Aorta (tissue), 5 donors: ENCODE data around the gene MED27. TPM values are rescaled to one million over a fixed set of nuclear protein-coding genes. Genes with fewer than 3 reads are reported as not detected.

Experiments
- ATAC-seq: fragments of 200-7000 bp; cut with Tn5 transposase; one replicate; pipeline ENCODE4 v1.9.1; 2022; ENCODE audit warnings: moderate library complexity; ENCODE audit not compliant: low FRiP score
- DNase-seq, 2 donors: peaks; one replicate each; pipeline ENCODE4 v3.0.0-alpha.2; 2020
- H3K27ac ChIP-seq, 2 donors: one replicate each; pipeline ENCODE4 v1.5.1; 2013; ENCODE audit warnings: low read length in 2 of 2, mild to moderate bottlenecking in 2 of 2, moderate library complexity in 2 of 2, control low read depth in 1 of 2, inconsistent platforms in 1 of 2, low read depth in 1 of 2
- H3K27me3 ChIP-seq, 2 donors: one replicate each; pipeline ENCODE4 v1.6.1; 2013; ENCODE audit warnings: control low read depth in 1 of 2, low read length in 1 of 2, mild to moderate bottlenecking in 1 of 2, moderate library complexity in 1 of 2; ENCODE audit not compliant: insufficient read depth in 2 of 2, control insufficient read depth in 1 of 2
- H3K36me3 ChIP-seq, 2 donors: one replicate each; pipeline ENCODE4 v1.6.1; 2013; ENCODE audit warnings: control low read depth in 1 of 2, low read length in 1 of 2, mild to moderate bottlenecking in 1 of 2; ENCODE audit not compliant: insufficient read depth in 2 of 2, control insufficient read depth in 1 of 2
- H3K4me1 ChIP-seq, 2 donors: one replicate each; pipeline ENCODE4 v1.6.1; 2013; ENCODE audit warnings: low read length in 2 of 2, control low read depth in 1 of 2, mild to moderate bottlenecking in 1 of 2, moderate library complexity in 1 of 2; ENCODE audit not compliant: insufficient read depth in 2 of 2, control insufficient read depth in 1 of 2
- H3K4me3 ChIP-seq, 2 donors: one replicate each; pipeline ENCODE4 v1.5.1; 2013; ENCODE audit warnings: low read length in 2 of 2, control low read depth in 1 of 2, mild to moderate bottlenecking in 1 of 2
- H3K9me3 ChIP-seq: one replicate; pipeline ENCODE4 v1.6.1; 2013; ENCODE audit warnings: mild to moderate bottlenecking, low read length; ENCODE audit not compliant: control insufficient read depth
- WGBS, 2 donors: extraction: QIAGEN DNeasy Blood & Tissue Kit; methylation state at CpG; one replicate each; pipeline ENCODE4 v1.1.7; 2013; 5-methylcytosine and 5-hydroxymethylcytosine counted together
- intact Hi-C, 2 donors: fragments of 100-400 bp; cut with DNase I; formaldehyde crosslinking; loops; one replicate each; pipeline versions ENCODE4 v1.14.2 to v1.15.0; 2022
- polyA plus RNA-seq, 2 donors: library from polyadenylated mRNA; stranded (reverse); fragments of 200-250 nt; gene quantifications; one replicate each; pipeline ENCODE4 v1.2.3, GENCODE V29; 2013
- total RNA-seq, 2 donors: library from RNA; stranded (reverse); fragmentation: NEBNext Ultra II Directional; extraction: Animal tissue kit (Norgen Biotek cat#: 25700); gene quantifications; one replicate each; pipeline ENCODE4 v1.2.1, GENCODE V29; 2021
- donor health status: healthy with polysubstance abuse.
- donor health status: Bipolar disorder and iron deficiency.
- donor health status: DM: no; HTN: no; CAD: no.
- donor health status: DM: no; HTN: no; CAD: no.
- donor health status: DM: yes; HTN: yes; CAD: no.

MED27 gene
- total and polyA plus RNA-seq, 4 donors = 15.5 to 25.1 (median 20.9) TPM

- DNase-seq (no peak), ATAC-seq (no peak)
- no peak overlapping the region for H3K4me3 ChIP-seq
- H3K9me3 ChIP-seq = no peaks in the 10 kb centered on the region
- 85 to 88% methylated on average over 4 of the region's 4 CpGs for WGBS, 2 donors
- no peaks in the 10 kb centered on the region for H3K27me3 ChIP-seq
- H3K36me3 ChIP-seq = peaks cover 2% of the 10 kb centered on the region in 2 donors
- no peak overlapping the region for H3K27ac ChIP-seq
- no peaks in the 10 kb centered on the region for H3K4me1 ChIP-seq
- intact Hi-C loops = no loop called here
These were observed 114.6 kb downstream of the MED27 start for GRCh38 chr9:131965103-131965502.

DNA sequence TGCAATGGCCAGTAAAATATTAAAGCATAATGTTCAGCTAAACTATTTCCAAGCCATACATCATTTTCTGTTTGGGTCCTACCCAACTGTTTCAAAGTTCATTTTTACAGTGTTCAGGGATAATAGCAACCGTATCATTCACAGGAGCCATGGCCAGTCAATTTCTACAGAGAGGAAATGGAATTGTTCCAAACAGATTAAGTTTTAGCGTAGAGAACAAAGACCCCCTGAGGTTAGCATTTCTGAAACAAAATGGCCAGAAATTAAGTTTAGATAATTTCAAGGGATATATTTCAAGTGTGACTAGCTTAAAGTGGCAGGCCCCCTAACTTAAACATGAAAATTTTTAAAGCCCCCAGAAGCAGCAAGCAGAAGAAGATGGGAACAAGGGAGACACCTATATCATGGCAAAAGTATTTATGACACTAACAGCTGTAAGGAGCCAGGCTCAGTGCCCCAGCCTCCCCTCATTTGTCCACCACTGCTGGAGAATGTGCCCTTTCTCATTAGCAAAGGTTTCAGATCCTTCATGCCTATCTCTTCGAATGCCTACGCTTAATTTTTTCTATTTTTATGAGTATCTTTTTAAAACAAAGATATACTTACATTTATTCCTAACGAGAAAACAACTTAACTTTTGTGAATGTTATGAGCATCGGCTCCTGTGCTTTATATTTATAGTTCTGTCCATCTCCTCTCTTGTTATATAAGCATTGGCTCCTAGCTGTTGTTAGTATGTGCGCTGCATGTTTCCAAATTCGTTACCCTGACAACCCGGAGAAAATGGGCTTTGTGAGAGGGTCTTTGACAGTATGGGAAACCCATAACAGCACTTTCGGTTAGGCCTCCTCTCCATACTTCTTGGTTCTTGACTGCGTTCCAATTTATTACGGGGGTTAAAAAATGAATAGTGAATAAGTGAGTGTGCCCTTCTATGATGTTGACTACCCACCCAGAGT lies 116.3 kb downstream of the MED27 start:
- no peak overlapping the region for H3K27ac ChIP-seq

GRCh38 chr9:131961496-131961880 lies 118.2 kb downstream of the MED27 start:
- WGBS, 2 donors = 90 to 95% methylated on average over 6 of the region's 6 CpGs
- Histone ChIP-seq H3K27ac (no peak overlapping the region), H3K36me3 (peaks cover 2% of the 10 kb centered on the region in 2 donors), H3K9me3 (no peaks in the 10 kb centered on the region), H3K27me3 (no peaks in the 10 kb centered on the region), H3K4me3 (no peak overlapping the region), H3K4me1 (no peaks in the 10 kb centered on the region)
- intact Hi-C loops = no loop called here
- ATAC-seq (no peak), DNase-seq (no peak)

More for the DNA sequence above, 116.3 kb downstream of the MED27 start:
- H3K4me1 ChIP-seq = no peaks in the 10 kb centered on the region
- no peak overlapping the region for H3K4me3 ChIP-seq
- intact Hi-C loops = no loop called here
- H3K9me3 ChIP-seq = no peaks in the 10 kb centered on the region
- 93 to 95% methylated on average over 12 of the region's 12 CpGs for WGBS, 2 donors
- no peak for ATAC-seq
- H3K36me3 ChIP-seq = peaks cover 2% of the 10 kb centered on the region in 2 donors
- no peak for DNase-seq
- no peaks in the 10 kb centered on the region for H3K27me3 ChIP-seq

- 76 to 80% methylated on average over 12 of the region's 12 CpGs for WGBS, 2 donors
- intact Hi-C loops = no loop called here
- Histone ChIP-seq H3K4me3 (no peak overlapping the region), H3K36me3 (peaks cover 2% of the 10 kb centered on the region in 2 donors), H3K4me1 (no peaks in the 10 kb centered on the region), H3K27me3 (no peaks in the 10 kb centered on the region), H3K27ac (no peak overlapping the region), H3K9me3 (no peaks in the 10 kb centered on the region)
- ATAC-seq (no peak), DNase-seq (no peak)
These were observed 118.7 kb downstream of the MED27 start for GRCh38 chr9:131960851-131961495.

DNA sequence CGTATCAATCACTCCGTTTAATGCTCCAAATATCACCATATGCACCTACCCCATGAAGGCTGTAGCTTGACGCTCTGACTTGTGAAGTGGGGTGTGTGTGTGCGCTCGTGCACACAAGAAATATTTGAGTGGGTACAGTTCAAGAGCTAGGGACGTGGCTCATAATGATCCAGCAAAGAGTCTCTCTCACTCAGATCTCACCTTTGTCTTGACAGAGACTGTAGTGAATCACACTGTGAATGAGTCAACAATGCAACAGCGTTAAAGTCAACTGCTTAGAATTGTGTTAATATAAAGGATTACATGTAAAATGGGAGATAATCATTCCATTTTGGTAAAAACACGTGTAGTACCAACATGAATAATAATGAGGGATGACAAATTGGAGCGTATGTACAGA lies 119.4 kb downstream of the MED27 start:
- intact Hi-C loops = no loop called here
- no peaks in the 10 kb centered on the region for H3K27me3 ChIP-seq
- H3K4me1 ChIP-seq = no peaks in the 10 kb centered on the region
- 87 to 93% methylated on average over 9 of the region's 9 CpGs for WGBS, 2 donors
- H3K27ac ChIP-seq = no peak overlapping the region
- no peak for ATAC-seq
- no peak overlapping the region for H3K4me3 ChIP-seq
- H3K9me3 ChIP-seq = no peaks in the 10 kb centered on the region
- no peak for DNase-seq
- peaks cover 2% of the 10 kb centered on the region in 2 donors for H3K36me3 ChIP-seq

GRCh38 chr9:131959887-131960286 lies 119.8 kb downstream of the MED27 start:
- Histone ChIP-seq H3K36me3 (peaks cover 2% of the 10 kb centered on the region in 2 donors), H3K4me3 (no peak overlapping the region), H3K27me3 (no peaks in the 10 kb centered on the region), H3K9me3 (no peaks in the 10 kb centered on the region), H3K27ac (no peak overlapping the region), H3K4me1 (no peaks in the 10 kb centered on the region)
- ATAC-seq (no peak), DNase-seq (no peak)
- intact Hi-C loops = no loop called here
- WGBS, 2 donors = 92 to 95% methylated on average over 2 of the region's 2 CpGs

DNA sequence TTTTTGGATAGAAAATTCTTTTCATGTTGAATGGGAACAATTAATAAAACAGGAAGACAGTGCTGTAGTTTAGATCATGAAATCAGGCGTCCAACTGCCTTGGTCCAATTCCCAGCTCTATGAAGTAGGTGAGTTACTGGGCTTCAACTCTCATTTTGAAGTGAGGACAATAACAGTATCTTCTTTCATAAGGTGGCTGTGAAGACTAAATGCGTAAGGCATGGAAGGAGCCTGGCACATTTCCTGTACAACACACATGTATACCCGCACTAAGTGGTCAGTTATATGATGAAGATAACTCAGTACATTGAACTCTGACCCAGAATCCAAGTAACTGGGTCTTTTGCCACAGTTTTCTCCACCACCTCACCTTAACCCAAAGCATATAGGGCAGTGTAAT lies 120.6 kb downstream of the MED27 start:
- Histone ChIP-seq H3K27me3 (no peaks in the 10 kb centered on the region), H3K27ac (no peak overlapping the region), H3K36me3 (peaks cover 2% of the 10 kb centered on the region in 2 donors), H3K4me1 (no peaks in the 10 kb centered on the region), H3K9me3 (no peaks in the 10 kb centered on the region), H3K4me3 (no peak overlapping the region)
- intact Hi-C loops = no loop called here
- DNase-seq (no peak), ATAC-seq (no peak)
- 93 to 94% methylated on average over 3 of the region's 3 CpGs for WGBS, 2 donors

- Histone ChIP-seq H3K27ac (no peak overlapping the region), H3K36me3 (no peaks in the 10 kb centered on the region), H3K27me3 (no peaks in the 10 kb centered on the region), H3K4me1 (peaks cover 0 to 3% of the 10 kb centered on the region in 2 donors), H3K4me3 (no peak overlapping the region), H3K9me3 (no peaks in the 10 kb centered on the region)
- DNase-seq (no peak), ATAC-seq (no peak)
- intact Hi-C loops = no loop called here
- 97 to 100% methylated on average over 1 of the region's 1 CpG for WGBS, 2 donors
These were observed 125.4 kb downstream of the MED27 start for GRCh38 chr9:131954299-131954698.
